ENCODE data around the gene SECISBP2L. TPM values are rescaled to one million over a fixed set of nuclear protein-coding genes. Genes with fewer than 3 reads are reported as not detected.

Gene SECISBP2L
- total RNA-seq, 1 experiment from 2014 or later = 40.5 TPM

DNA sequence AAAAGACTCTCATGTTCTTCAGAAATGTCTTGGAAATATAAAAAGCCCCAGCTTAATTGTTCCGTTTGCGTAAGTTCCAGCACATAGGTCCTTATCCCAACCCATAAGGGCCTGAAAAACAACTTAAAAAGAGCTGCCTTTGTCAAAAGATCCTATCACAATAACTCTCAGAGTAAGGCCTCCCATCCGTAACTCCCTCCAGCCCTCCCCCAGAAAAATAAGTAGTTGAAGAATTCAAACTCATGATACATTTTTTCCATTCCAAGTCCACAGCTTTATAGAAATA, 38.0 kb upstream of the SECISBP2L start:
- no peak overlapping the region for H3K27ac ChIP-seq (ENCODE audit: low read length)
- intact Hi-C loops (cut with micrococcal nuclease; ENCODE audit: unreplicated experiment) = no loop called here
- ATAC-seq (no peak), DNase-seq (ENCODE audit: low read depth, low spot score) (no peak)
- H3K4me3 ChIP-seq (ENCODE audit: low read depth in 2 of 2, low read length in 2 of 2) = no peak overlapping the region
- BruUV-seq (replicated peaks) = no TSS peak
- no peaks in the 10 kb centered on the region for H3K36me3 ChIP-seq (ENCODE audit: control insufficient read depth, insufficient read depth, low read length)
- TF ChIP-seq POLR2AphosphoS5 (IDR thresholded peaks at IDR 0.05; ENCODE audit: low read depth, low read length) (no peak), TCF7L2 (IDR thresholded peaks at IDR 0.05; ENCODE audit: low read depth, low read length) (no peak)
- TF ChIP-seq, protein P1, sequence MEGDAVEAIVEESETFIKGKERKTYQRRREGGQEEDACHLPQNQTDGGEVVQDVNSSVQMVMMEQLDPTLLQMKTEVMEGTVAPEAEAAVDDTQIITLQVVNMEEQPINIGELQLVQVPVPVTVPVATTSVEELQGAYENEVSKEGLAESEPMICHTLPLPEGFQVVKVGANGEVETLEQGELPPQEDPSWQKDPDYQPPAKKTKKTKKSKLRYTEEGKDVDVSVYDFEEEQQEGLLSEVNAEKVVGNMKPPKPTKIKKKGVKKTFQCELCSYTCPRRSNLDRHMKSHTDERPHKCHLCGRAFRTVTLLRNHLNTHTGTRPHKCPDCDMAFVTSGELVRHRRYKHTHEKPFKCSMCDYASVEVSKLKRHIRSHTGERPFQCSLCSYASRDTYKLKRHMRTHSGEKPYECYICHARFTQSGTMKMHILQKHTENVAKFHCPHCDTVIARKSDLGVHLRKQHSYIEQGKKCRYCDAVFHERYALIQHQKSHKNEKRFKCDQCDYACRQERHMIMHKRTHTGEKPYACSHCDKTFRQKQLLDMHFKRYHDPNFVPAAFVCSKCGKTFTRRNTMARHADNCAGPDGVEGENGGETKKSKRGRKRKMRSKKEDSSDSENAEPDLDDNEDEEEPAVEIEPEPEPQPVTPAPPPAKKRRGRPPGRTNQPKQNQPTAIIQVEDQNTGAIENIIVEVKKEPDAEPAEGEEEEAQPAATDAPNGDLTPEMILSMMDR (IDR thresholded peaks at IDR 0.05) = no peak
- no peaks in the 10 kb centered on the region for H3K9me3 ChIP-seq (ENCODE audit: control insufficient read depth, insufficient read depth, low read depth, low read length)
- POLR2A ChIA-PET = no interaction called here
- CTCF ChIA-PET = no interaction called here
- in situ Hi-C loops (cut with HindIII; ENCODE audit: low pct_unique_long_range_greater_than_20kb, low sequenced_read_pairs) = no loop called here
- no peaks in the 10 kb centered on the region for H3K27me3 ChIP-seq (ENCODE audit: control insufficient read depth, insufficient read depth, low read length)
- H3K4me1 ChIP-seq (ENCODE audit: control insufficient read depth, insufficient read depth, low read length) = no peaks in the 10 kb centered on the region

DNA sequence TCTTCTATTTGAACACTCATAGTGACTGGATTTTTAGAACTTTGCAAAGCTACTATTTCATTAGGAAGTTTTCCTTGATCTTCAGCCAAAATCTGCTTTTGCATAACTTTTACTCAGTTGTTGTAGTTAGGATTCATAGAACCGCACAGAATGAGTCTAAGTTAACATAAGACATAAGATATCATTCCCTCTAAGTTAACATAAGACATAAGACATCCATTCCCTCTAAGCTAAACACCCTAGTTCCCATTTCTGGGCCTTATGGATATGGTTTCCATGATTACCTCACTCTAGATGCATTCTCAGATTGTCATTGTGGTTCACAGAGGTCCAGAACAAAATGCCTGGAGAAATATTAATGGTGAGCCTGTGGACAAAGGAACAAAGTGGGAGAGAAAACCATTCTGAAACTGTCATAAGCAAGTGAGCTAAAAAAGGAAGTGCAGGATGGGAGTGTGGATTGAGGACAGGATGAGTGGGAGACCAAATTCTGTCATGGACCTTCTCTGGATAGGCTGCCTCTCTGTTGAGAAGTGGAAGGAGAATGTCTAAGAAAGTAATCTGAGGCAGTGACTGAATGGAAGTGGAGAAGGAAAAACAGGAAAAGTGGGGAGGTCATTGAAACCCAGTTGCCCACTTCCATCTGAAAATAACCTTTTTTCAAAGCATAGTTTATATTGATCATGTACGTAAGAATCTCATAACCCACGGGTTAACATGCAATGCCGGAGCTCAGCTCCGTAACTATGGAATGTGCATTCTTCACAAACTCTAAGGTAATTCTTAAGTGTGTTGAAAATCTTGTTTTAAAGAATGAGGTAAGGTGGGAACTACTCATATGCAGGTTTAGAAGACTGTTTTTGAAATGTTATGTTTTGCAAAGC, 37.4 kb upstream of the SECISBP2L start:
- TF ChIP-seq, protein P1 (IDR thresholded peaks at IDR 0.05) = no peak
- no peak for TF ChIP-seq TCF7L2 (IDR thresholded peaks at IDR 0.05; ENCODE audit: low read depth, low read length)
- TF ChIP-seq, protein P2, sequence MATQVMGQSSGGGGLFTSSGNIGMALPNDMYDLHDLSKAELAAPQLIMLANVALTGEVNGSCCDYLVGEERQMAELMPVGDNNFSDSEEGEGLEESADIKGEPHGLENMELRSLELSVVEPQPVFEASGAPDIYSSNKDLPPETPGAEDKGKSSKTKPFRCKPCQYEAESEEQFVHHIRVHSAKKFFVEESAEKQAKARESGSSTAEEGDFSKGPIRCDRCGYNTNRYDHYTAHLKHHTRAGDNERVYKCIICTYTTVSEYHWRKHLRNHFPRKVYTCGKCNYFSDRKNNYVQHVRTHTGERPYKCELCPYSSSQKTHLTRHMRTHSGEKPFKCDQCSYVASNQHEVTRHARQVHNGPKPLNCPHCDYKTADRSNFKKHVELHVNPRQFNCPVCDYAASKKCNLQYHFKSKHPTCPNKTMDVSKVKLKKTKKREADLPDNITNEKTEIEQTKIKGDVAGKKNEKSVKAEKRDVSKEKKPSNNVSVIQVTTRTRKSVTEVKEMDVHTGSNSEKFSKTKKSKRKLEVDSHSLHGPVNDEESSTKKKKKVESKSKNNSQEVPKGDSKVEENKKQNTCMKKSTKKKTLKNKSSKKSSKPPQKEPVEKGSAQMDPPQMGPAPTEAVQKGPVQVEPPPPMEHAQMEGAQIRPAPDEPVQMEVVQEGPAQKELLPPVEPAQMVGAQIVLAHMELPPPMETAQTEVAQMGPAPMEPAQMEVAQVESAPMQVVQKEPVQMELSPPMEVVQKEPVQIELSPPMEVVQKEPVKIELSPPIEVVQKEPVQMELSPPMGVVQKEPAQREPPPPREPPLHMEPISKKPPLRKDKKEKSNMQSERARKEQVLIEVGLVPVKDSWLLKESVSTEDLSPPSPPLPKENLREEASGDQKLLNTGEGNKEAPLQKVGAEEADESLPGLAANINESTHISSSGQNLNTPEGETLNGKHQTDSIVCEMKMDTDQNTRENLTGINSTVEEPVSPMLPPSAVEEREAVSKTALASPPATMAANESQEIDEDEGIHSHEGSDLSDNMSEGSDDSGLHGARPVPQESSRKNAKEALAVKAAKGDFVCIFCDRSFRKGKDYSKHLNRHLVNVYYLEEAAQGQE (IDR thresholded peaks at IDR 0.05; ENCODE audit: insufficient read depth in 1 of 2, low read depth in 2 of 2, low read length in 1 of 2) = no peak
- no peak for TF ChIP-seq SIN3A (IDR thresholded peaks at IDR 0.05; ENCODE audit: borderline replicate concordance, insufficient read depth, low read depth, low read length)
- TF ChIP-seq POLR2AphosphoS5 (IDR thresholded peaks at IDR 0.05; ENCODE audit: low read depth, low read length) = no peak
- H3K4me3 ChIP-seq (ENCODE audit: low read depth in 2 of 2, low read length in 2 of 2) = no peak overlapping the region
- CTCF ChIA-PET = no interaction called here
- H3K9me3 ChIP-seq (ENCODE audit: control insufficient read depth, insufficient read depth, low read depth, low read length) = no peaks in the 10 kb centered on the region
- BruUV-seq (replicated peaks) = no TSS peak
- POLR2A ChIA-PET = no interaction called here
- DNase-seq (ENCODE audit: low read depth, low spot score) = no peak
- H3K36me3 ChIP-seq (ENCODE audit: control insufficient read depth, insufficient read depth, low read length) = no peaks in the 10 kb centered on the region
- no peak for ATAC-seq
- intact Hi-C loops (cut with micrococcal nuclease; ENCODE audit: unreplicated experiment) = no loop called here
- no peaks in the 10 kb centered on the region for H3K4me1 ChIP-seq (ENCODE audit: control insufficient read depth, insufficient read depth, low read length)
- no peaks in the 10 kb centered on the region for H3K27me3 ChIP-seq (ENCODE audit: control insufficient read depth, insufficient read depth, low read length)
- no peak overlapping the region for H3K27ac ChIP-seq (ENCODE audit: low read length)
- in situ Hi-C loops (cut with HindIII; ENCODE audit: low pct_unique_long_range_greater_than_20kb, low sequenced_read_pairs) = no loop called here
